GM13976 (cell line): ENCODE measurements around the gene SLC5A11.

Experiments used
- DNase-seq: peaks from one replicate; pipeline ENCODE4 v3.0.0; 2012; ENCODE audit warnings: low spot score
- in situ Hi-C: fragments of 300-500 bp; cut with MboI; formaldehyde crosslinking; loops from one replicate; pipeline ENCODE4 v1.12.0; 2022; ENCODE audit warnings: low sequenced_read_pairs, mixed read lengths, inconsistent platforms; ENCODE audit not compliant: unreplicated experiment
- TF ChIP-seq, protein P1 (sequence below): IDR thresholded peaks from 2 replicates; pipeline ENCODE4 v1.5.1; 2012; ENCODE audit warnings: borderline replicate concordance, mild to moderate bottlenecking; ENCODE audit not compliant: insufficient read depth; ENCODE audit errors: extremely low read depth, missing control alignments, control extremely low read depth

Gene SLC5A11

DNA sequence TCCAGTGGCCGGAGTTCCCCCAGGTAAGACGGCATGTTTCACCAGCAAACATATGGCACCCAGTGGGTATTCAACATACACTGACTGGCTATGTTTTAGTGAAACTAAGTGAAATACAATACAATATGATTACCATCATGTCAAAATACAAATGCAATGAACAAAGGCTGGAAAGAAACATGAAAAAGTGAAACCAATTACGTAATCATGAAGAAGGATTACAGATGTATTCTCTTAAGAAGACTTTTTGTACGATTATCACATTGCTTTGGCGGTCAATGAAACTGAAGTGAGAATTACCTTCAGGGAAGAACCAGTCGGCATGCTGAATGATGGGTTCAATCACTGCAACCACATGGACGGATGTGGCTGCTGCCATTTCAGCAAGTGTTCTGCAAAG is 97.7 kb downstream of the SLC5A11 start:
- in situ Hi-C loops = no loop called here
- TF ChIP-seq, protein P1, sequence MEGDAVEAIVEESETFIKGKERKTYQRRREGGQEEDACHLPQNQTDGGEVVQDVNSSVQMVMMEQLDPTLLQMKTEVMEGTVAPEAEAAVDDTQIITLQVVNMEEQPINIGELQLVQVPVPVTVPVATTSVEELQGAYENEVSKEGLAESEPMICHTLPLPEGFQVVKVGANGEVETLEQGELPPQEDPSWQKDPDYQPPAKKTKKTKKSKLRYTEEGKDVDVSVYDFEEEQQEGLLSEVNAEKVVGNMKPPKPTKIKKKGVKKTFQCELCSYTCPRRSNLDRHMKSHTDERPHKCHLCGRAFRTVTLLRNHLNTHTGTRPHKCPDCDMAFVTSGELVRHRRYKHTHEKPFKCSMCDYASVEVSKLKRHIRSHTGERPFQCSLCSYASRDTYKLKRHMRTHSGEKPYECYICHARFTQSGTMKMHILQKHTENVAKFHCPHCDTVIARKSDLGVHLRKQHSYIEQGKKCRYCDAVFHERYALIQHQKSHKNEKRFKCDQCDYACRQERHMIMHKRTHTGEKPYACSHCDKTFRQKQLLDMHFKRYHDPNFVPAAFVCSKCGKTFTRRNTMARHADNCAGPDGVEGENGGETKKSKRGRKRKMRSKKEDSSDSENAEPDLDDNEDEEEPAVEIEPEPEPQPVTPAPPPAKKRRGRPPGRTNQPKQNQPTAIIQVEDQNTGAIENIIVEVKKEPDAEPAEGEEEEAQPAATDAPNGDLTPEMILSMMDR = no peak
- no peak for DNase-seq

DNA sequence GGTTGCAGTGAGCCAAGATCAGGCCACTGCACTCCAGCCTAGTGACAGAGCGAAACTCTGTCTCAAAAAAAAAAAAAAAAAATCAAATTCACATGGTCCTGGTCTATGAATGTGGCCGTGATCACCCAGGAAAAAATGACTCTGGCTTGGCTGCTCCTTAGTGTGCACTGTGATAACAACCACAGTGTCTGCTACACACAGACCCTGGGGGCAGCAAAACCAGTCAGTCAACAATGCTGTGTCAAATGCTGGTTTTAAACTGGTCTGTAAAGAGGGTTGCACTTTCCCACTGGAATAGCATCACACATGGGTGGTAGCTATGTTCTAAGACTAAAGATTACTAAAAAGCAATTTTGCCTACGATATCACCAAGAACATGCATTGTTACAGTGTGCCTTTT is 98.4 kb downstream of the SLC5A11 start:
- TF ChIP-seq, protein P1 = no peak
- in situ Hi-C loops = no loop called here
- DNase-seq = no peak

DNA sequence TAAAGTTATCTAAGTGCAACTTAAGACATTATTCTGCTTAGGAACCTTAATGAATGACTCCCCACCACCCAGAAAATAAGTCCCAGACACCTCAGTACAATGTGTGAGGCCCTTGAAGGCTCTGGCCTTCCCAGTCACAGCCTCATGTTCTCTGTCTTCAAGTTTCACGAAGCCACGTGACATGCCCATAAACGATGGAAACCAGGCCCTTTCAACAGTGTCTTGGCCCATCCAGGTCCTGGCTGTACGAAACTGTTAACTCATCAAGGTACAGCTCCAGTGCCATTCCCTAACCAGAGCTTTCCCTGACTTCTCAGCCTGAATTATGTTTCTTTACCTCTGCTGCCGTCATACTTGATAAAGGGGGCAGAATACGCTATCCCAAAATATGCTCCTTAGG is 100.4 kb downstream of the SLC5A11 start:
- TF ChIP-seq, protein P1 = no peak
- no peak for DNase-seq
- in situ Hi-C loops = no loop called here

DNA sequence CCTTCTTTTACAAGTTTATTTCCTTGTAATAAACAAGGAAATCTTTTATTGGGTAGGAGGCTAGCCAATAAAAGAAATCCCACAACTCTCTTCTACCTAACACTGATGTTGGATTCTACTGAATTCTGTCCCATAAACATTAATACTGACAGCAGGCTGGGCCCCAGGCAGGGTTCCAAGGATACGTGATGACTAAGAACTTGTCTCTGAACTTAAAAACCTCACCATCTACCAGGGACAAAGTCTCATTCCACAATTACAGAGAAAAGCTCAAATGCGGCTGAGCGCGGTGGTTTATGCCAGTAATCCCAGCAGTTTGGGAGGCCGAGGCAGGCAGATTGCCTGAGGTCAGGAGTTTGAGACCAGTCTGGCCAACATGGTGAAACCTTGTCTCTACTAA is 104.5 kb downstream of the SLC5A11 start:
- no peak for DNase-seq
- in situ Hi-C loops = no loop called here
- TF ChIP-seq, protein P1 = no peak

DNA sequence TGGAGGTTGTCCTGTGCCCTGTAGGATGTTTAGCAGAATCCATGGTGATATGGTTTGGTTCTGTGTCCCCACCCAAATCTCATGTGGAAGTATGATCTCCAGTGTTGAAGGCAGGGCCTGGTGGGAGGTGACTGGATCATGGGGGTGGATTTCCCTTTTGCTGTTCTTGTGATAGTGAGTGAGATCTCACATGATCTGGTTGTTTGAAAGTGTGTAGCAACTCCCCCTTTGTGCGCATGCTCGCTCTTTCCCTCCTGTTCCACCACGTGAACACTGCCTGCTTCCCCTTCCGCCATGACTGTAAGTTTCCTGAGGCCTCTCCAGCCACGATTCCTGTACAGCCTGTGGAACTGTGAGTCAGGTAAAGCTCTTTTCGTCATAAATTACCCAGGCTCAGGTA is 107.5 kb downstream of the SLC5A11 start:
- TF ChIP-seq, protein P1 = no peak
- in situ Hi-C loops = no loop called here
- DNase-seq = no peak

DNA sequence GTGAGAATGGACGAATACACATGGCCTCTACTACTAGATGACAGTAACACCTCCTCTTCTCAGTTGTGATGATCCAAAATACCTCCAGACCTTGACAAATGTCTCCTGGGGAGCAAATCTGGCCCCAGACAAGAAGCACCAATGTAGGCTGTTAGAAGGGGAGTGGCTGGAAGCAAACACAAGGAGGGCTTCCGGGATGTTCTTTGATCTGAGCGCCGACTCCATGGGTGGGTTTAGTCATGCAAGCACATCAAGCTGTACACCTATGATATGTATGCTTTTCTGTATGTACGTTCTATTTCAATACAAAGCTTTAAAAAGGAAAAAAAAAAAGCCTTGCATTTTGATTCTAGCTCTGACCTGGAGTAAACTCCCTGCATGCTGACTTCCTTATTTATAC is 108.0 kb downstream of the SLC5A11 start:
- in situ Hi-C loops = no loop called here
- TF ChIP-seq, protein P1 = no peak
- no peak for DNase-seq

DNA sequence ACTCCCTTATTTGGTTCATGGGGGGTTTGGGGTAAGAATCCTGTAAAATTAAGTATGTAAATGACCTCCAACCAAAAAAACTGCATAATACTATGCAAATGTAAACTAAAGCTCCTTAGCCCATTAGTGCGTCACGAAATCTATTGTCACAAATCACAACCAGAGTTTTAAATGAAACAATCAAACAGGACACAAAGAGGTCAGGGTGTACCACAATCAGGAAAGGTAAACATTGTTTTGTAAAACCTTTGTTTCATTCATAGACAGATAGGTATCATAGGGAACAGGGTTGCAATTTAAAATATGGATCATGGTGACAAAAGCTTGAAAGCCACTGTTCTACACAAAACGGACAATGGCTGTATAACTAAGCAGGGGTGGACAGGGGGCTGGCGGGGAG is 108.4 kb downstream of the SLC5A11 start:
- in situ Hi-C loops = no loop called here
- TF ChIP-seq, protein P1 = no peak
- DNase-seq = no peak
